ENCODE measurements around the gene NSMCE1.
"Not testable (repeated sequence)": the region's sequence is repeated elsewhere in the genome, so short reads cannot be mapped to it uniquely, and the experiment has no call there.

The NSMCE1 gene

GRCh38 chr16:27272697-27273096 is 4.1 kb upstream of the NSMCE1 start:
- in situ Hi-C loops (cut with MboI; ENCODE audit: low sequenced_read_pairs): not testable (repeated sequence)

GRCh38 chr16:27272076-27272475 is 3.5 kb upstream of the NSMCE1 start:
- in situ Hi-C loops (cut with MboI; ENCODE audit: low sequenced_read_pairs): no loop called here

- in situ Hi-C loops (cut with MboI; ENCODE audit: low sequenced_read_pairs): no loop called here
Measured at GRCh38 chr16:27270349-27270748, 1.8 kb upstream of the NSMCE1 start.

DNA sequence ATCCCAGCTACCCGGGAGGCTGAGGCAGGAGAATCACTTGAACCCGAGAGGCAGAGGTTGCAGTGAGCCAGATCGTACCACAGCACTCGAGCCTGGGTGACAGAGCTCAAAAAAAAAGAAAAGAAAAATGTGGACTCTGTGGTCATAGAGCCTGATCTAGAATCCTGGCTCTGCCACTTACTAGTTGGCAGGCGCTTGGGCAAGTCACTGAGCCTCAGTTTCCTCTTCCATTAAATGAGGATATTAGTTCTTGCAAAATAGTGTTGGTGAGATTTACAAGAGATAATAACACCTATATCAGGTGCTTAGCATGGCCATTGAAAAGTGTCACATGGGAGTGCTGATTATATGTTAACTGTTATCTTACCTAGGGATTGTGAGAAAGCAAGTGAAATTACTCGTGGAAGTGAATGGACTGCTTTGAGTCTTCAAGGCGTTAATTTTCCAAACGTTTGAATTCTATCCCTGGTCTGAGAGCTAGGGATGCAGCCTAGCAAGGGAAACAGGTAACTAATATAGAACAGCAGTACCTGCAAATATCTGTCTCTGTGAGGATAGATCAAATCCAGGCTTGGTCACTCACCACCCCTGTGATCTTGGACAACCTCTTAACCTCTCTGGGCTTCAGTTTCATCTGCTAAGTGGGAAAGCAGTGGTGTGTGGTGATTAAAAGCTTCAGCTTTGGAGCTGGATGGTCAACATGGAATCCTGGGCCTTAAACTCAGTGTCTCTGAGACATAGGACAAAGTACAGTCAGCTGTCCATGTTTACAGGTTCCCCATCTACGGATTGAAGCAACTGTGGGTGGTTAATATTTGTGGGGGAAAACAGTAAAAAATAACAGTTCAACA is 953 bp upstream of the NSMCE1 start:
- in situ Hi-C loops (cut with MboI; ENCODE audit: low sequenced_read_pairs): no loop called here

DNA sequence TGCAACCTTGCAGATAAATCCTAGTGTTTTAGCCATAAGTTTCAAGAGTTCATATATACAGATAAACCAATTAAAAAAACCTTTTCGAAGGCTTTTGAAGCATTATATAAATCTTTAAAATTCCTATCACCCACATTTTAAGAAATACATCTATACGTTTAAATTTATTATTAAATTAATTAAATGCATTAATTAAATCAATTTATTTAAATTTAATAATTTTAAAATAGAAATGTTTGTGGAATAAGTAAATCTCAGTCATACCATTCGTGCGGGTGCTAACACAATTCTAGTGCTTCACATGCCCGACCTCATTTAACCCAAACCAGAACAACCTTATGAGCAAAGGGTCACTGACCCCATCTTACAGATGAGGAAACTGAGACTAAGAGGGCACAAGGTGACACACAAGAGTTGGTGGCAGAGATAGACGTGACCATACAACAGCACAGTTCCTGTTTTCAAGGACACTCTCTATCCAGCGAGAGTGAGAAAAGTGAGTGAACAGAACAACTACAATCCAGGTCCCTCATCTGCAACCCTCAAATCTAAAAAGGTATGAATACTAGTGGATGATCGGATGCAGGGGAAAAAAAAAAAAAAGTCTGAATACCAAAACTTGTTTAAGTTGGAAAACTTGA is 1.4 kb downstream of the NSMCE1 start:
- in situ Hi-C loops (cut with MboI; ENCODE audit: low sequenced_read_pairs): no loop called here

DNA sequence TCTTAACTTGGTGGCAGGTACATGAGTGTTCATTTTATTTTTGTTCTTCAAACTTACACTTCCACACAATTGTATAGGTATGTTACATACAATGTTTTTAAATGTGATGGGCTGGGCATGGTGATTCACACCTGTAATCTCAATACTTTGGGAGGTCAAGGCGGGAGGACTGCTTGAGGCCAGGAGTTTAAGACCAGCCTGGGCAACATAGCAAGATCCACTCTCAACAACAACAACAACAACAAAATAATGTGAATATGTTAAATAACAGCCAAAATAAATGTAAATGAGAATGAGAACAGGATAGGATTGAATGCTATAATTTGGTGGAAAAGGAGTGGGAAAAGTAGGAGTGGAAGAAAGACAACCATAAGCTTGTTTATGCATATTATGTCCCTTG is 2.6 kb downstream of the NSMCE1 start:
- in situ Hi-C loops (cut with MboI; ENCODE audit: low sequenced_read_pairs): no loop called here

- in situ Hi-C loops (cut with MboI; ENCODE audit: low sequenced_read_pairs): no loop called here
Measured at GRCh38 chr16:27264151-27264550, 4.4 kb downstream of the NSMCE1 start.

GRCh38 chr16:27262904-27263423 is 5.6 kb downstream of the NSMCE1 start:
- in situ Hi-C loops (cut with MboI; ENCODE audit: low sequenced_read_pairs): not testable (repeated sequence)

DNA sequence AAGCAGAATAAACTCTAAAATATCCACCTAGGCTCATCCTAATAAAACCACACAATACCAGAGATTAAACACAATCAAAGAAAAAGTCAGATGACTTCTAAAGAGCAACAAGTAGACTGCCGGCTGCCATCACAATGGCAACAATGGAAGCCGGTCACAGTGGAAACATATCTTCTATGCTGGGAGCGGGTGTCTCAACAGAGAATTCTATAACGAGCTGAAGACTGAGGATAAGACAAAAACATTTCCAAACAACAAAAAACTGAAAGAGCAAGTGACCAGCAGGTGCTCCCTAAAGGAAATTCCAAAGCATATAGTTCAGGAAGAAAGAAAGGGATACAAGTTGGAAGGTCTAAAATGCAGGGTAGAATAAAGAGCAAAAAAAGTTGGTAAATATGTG is 8.9 kb downstream of the NSMCE1 start:
- in situ Hi-C loops (cut with MboI; ENCODE audit: low sequenced_read_pairs): no loop called here

GRCh38 chr16:27258241-27258734 is 10.3 kb downstream of the NSMCE1 start:
- in situ Hi-C loops (cut with MboI; ENCODE audit: low sequenced_read_pairs): no loop called here

GRCh38 chr16:27257271-27257670 is 11.3 kb downstream of the NSMCE1 start:
- in situ Hi-C loops (cut with MboI; ENCODE audit: low sequenced_read_pairs): no loop called here

GRCh38 chr16:27256861-27257260 is 11.7 kb downstream of the NSMCE1 start:
- in situ Hi-C loops (cut with MboI; ENCODE audit: low sequenced_read_pairs): no loop called here

- in situ Hi-C loops (cut with MboI; ENCODE audit: low sequenced_read_pairs): no loop called here
Measured at GRCh38 chr16:27254262-27254811, 14.2 kb downstream of the NSMCE1 start.

DNA sequence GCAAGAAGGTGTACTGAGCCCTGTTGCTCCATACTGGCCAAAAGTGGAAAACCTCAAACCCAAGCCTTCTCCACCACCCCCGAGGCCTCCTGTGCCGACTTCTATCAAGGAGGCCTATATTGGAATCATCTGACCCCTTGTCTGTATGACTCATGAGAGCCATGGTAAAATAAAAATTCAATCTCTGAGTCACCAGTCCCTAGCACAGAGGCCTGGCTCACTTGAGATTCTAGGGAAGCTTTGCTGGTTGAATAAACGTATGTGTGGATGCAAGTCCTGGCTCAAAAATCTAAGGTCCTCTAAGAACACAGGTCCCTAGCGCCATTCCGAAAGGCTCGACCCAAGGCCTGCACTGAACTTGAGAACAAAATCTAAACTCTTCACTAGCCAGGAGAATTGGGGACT is 15.0 kb downstream of the NSMCE1 start:
- in situ Hi-C loops (cut with MboI; ENCODE audit: low sequenced_read_pairs): no loop called here

DNA sequence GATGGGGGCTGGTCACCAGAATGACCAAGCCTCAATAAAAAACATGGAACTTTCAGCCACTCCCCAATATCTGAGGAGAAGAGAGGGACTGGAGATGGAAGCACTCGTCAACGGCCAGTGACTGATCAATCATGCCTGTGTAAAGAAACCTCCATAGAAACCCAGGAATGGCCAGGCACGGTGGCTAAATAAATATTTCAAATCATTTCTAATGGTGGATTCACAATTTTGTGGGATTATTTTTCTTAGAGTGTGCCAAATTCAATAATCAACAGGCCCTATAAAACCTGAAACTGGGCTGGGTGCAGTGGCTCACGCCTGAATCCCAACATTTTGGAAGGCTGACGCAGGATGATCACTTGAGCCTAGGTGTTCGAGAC is 16.4 kb downstream of the NSMCE1 start:
- in situ Hi-C loops (cut with MboI; ENCODE audit: low sequenced_read_pairs): no loop called here

DNA sequence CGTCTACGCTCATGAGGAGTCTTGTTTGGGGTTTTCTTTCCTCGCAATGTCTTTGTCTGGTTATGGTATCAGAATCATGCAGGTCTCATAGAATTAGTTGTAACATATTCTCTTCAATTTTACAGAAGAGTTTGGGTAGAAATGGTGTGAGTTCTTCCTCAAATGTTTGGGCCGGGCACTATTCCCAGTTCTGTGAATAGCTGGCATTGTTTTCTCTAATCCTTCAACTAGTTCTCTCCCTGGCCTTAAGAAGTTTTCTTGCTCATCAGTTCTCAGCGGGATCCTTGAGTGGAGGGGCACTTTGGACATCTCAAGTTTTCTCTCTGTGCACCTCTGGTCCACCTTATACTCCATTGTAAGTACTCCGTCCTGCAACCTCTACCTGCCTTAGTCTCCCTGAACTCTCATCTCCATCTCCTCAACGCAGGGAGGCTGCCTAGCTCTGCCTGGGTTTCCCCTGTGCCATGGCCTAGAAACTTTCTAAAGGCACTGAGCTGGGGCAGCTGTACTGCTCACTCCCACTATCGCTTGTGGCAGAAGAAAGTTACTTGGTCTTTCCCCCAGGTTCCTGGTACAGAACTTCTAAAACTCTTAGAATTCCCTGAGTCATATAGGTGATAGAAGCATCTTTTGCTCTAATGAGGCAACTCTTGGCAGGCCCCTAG is 16.9 kb downstream of the NSMCE1 start:
- in situ Hi-C loops (cut with MboI; ENCODE audit: low sequenced_read_pairs): no loop called here

- in situ Hi-C loops (cut with MboI; ENCODE audit: low sequenced_read_pairs): not testable (repeated sequence)
Measured at GRCh38 chr16:27248886-27249285, 19.7 kb downstream of the NSMCE1 start.

DNA sequence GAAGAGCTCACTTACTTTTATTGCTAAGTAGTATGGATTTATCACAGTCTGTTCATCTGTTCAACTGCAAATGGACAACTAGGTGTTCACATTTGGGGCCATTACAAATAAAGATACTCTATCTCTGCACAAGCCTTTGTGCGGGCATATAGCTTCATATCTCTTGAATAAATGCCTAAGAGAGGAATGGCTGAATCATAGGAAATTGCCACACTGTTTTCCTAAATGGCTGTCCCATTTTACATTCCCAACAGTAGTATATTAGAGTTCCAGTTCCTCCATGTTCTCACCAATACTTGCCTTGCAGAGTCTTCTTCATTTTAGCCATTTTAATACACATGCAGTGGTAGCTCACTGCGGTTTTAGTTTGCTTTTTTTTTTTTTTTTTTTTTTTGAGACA is 20.5 kb downstream of the NSMCE1 start:
- in situ Hi-C loops (cut with MboI; ENCODE audit: low sequenced_read_pairs): no loop called here

GRCh38 chr16:27247076-27247475 is 21.5 kb downstream of the NSMCE1 start:
- in situ Hi-C loops (cut with MboI; ENCODE audit: low sequenced_read_pairs): not testable (repeated sequence)

GRCh38 chr16:27246439-27246838 is 22.1 kb downstream of the NSMCE1 start:
- in situ Hi-C loops (cut with MboI; ENCODE audit: low sequenced_read_pairs): no loop called here

Data from HL-60/S4 treated with phorbol 12-myristate 13-acetate at 8.2 ng/mL for 4 days and 3 days (cell line).